Breast epithelium (tissue), 3 donors: ENCODE measurements around the gene TDRD12.
"Not testable (repeated sequence)": the region's sequence is repeated elsewhere in the genome, so short reads cannot be mapped to it uniquely, and the experiment has no call there.

Experiments
- POLR2AphosphoS5 ChIP-seq, 3 donors: sonication (generic); formaldehyde crosslinking; IDR thresholded peaks; one replicate each; pipeline ENCODE4 v1.6.1; 2017; ENCODE audit warnings: antibody characterized with exemption in 3 of 3
- TF ChIP-seq, protein P1 (sequence below), 3 donors: fragments of 450-650 bp; IDR thresholded peaks; one replicate each; pipeline ENCODE4 v1.5.1; 2016 to 2017; ENCODE audit warnings: antibody characterized with exemption in 3 of 3, mild to moderate bottlenecking in 3 of 3, moderate library complexity in 3 of 3

DNA sequence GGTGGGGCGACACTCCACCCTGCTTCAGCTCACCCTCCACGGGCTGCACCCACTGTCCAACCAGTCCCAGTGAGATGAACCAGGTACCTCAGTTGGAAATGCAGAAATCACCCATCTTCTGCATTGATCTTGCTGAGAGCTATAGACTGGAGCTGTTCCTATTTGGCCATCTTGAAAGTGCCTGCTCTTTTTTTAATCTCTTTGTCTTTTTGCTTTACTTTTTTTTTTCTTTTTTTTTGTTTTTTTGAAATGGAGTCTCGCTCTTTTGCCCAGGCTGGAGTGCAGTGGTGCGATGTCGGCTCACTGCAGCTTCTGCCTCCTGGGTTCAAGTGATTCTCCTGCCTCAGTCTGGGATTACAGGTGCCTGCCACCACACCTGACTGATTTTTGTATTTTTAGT is 68.3 kb downstream of the TDRD12 start:
- not testable (repeated sequence) for TF ChIP-seq POLR2AphosphoS5 (IDR thresholded peaks at IDR 0.05)
- TF ChIP-seq, protein P1, sequence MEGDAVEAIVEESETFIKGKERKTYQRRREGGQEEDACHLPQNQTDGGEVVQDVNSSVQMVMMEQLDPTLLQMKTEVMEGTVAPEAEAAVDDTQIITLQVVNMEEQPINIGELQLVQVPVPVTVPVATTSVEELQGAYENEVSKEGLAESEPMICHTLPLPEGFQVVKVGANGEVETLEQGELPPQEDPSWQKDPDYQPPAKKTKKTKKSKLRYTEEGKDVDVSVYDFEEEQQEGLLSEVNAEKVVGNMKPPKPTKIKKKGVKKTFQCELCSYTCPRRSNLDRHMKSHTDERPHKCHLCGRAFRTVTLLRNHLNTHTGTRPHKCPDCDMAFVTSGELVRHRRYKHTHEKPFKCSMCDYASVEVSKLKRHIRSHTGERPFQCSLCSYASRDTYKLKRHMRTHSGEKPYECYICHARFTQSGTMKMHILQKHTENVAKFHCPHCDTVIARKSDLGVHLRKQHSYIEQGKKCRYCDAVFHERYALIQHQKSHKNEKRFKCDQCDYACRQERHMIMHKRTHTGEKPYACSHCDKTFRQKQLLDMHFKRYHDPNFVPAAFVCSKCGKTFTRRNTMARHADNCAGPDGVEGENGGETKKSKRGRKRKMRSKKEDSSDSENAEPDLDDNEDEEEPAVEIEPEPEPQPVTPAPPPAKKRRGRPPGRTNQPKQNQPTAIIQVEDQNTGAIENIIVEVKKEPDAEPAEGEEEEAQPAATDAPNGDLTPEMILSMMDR (IDR thresholded peaks at IDR 0.05): not testable (repeated sequence)
